OCI-LY7 (cell line): ENCODE data around the gene BTC.

Experiments
- EZH2phosphoT487 ChIP-seq: fragments of 200-600 bp; sonication (generic); IDR thresholded peaks from 2 replicates; pipeline ENCODE4 v1.6.1; 2018; ENCODE audit warnings: low read depth, borderline replicate concordance, mild to moderate bottlenecking, mixed run types, antibody characterized with exemption, low read length, moderate library complexity, mixed read lengths
- TF ChIP-seq, protein P1 (sequence below): fragments of 200-600 bp; sonication (generic); conservative IDR thresholded peaks from 2 replicates; pipeline ENCODE4 v1.5.1; 2014; ENCODE audit warnings: mild to moderate bottlenecking, antibody characterized with exemption, low read length, moderate library complexity, mixed read lengths

DNA sequence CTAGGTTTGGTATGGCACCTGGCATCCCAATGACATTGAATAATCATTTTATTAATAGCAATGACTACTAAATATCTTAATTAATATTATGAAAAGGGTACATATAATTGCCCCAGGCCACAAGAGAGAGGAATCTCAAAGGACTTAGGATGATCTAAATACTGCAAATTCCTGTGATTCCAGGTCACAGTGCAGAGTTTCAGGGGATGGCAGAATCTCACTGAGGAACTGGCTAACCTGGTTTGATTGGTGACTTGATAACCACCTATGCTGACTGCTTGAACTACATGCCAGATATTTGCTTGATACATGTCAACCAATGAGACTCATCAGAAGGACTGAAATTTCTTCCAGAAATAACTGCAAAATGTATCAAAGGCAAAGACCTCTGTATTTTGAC, 37.2 kb downstream of the BTC start:
- TF ChIP-seq, protein P1, sequence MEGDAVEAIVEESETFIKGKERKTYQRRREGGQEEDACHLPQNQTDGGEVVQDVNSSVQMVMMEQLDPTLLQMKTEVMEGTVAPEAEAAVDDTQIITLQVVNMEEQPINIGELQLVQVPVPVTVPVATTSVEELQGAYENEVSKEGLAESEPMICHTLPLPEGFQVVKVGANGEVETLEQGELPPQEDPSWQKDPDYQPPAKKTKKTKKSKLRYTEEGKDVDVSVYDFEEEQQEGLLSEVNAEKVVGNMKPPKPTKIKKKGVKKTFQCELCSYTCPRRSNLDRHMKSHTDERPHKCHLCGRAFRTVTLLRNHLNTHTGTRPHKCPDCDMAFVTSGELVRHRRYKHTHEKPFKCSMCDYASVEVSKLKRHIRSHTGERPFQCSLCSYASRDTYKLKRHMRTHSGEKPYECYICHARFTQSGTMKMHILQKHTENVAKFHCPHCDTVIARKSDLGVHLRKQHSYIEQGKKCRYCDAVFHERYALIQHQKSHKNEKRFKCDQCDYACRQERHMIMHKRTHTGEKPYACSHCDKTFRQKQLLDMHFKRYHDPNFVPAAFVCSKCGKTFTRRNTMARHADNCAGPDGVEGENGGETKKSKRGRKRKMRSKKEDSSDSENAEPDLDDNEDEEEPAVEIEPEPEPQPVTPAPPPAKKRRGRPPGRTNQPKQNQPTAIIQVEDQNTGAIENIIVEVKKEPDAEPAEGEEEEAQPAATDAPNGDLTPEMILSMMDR = no peak
- TF ChIP-seq EZH2phosphoT487 = no peak
